KMS-11 (cell line): ENCODE results near the gene FAM174C.

Source experiments
- H2AFZ ChIP-seq: fragments of 200-600 bp; sonication (generic); 2 replicates; pipeline ENCODE4 v1.6.1; 2016; ENCODE audit warnings: antibody characterized with exemption, mixed run types, low read depth
- H3K27ac ChIP-seq: fragments of 200-600 bp; sonication (generic); 2 replicates; pipeline ENCODE4 v1.6.1; 2016; ENCODE audit warnings: mild to moderate bottlenecking, mixed run types
- H3K27me3 ChIP-seq: fragments of 200-600 bp; sonication (generic); 2 replicates; pipeline ENCODE4 v1.6.1; 2017; ENCODE audit warnings: mild to moderate bottlenecking, low read depth, mixed run types, moderate library complexity; ENCODE audit not compliant: insufficient read depth
- H3K36me3 ChIP-seq: fragments of 200-600 bp; sonication (generic); 2 replicates; pipeline ENCODE4 v1.6.1; 2017; ENCODE audit warnings: mild to moderate bottlenecking, mixed run types; ENCODE audit not compliant: insufficient read depth
- H3K4me1 ChIP-seq: fragments of 200-600 bp; sonication (generic); 2 replicates; pipeline ENCODE4 v1.6.1; 2016; ENCODE audit warnings: mild to moderate bottlenecking, low read depth, mixed run types; ENCODE audit not compliant: poor library complexity, severe bottlenecking
- H3K4me2 ChIP-seq: fragments of 200-600 bp; sonication (generic); 2 replicates; pipeline ENCODE4 v1.7.0; 2016; ENCODE audit warnings: mild to moderate bottlenecking, mixed run types
- H3K4me3 ChIP-seq: fragments of 200-600 bp; sonication (generic); IDR thresholded peaks from 2 replicates; pipeline ENCODE4 v1.6.1; 2017; ENCODE audit warnings: low read depth, low read length, mixed read lengths; ENCODE audit not compliant: insufficient read depth
- H3K79me2 ChIP-seq: fragments of 200-600 bp; sonication (generic); 2 replicates; pipeline ENCODE4 v1.6.1; 2016; ENCODE audit warnings: low read depth, mixed run types; ENCODE audit not compliant: insufficient read depth
- H3K9ac ChIP-seq: fragments of 200-600 bp; sonication (generic); 2 replicates; pipeline ENCODE4 v1.6.1; 2016; ENCODE audit warnings: mild to moderate bottlenecking, mixed run types
- H4K20me1 ChIP-seq: fragments of 200-600 bp; sonication (generic); 2 replicates; pipeline ENCODE4 v1.6.1; 2016; ENCODE audit warnings: mild to moderate bottlenecking, mixed run types; ENCODE audit not compliant: insufficient read depth
- CTCF ChIP-seq: fragments of 200-600 bp; sonication (generic); conservative IDR thresholded peaks from 2 replicates; pipeline ENCODE4 v1.6.1; 2017; ENCODE audit warnings: low read depth, mild to moderate bottlenecking, antibody characterized with exemption, low read length, moderate library complexity, mixed read lengths

The FAM174C gene

GRCh38 chr19:1325568-1326294 lies 50.4 kb downstream of the FAM174C start:
- Histone ChIP-seq H3K4me2 (no peak overlapping the region), H3K4me1 (peaks cover 9% of the 10 kb centered on the region), H3K27me3 (peaks cover 49% of the 10 kb centered on the region), H3K27ac (no peak overlapping the region), H4K20me1 (no peaks in the 10 kb centered on the region), H2AFZ (no peak overlapping the region), H3K4me3 (no peak overlapping the region), H3K9ac (no peak overlapping the region), H3K79me2 (no peaks in the 10 kb centered on the region), H3K36me3 (no peaks in the 10 kb centered on the region)
- no peak for TF ChIP-seq CTCF

GRCh38 chr19:1327125-1327524 lies 51.8 kb downstream of the FAM174C start:
- no peak overlapping the region for H3K9ac ChIP-seq
- peaks cover 46% of the 10 kb centered on the region for H3K27me3 ChIP-seq
- no peak overlapping the region for H3K27ac ChIP-seq
- no peaks in the 10 kb centered on the region for H3K36me3 ChIP-seq
- TF ChIP-seq CTCF = no peak
- H2AFZ ChIP-seq = no peak overlapping the region; the same call in 1 of the 2 replicates
- peaks cover 9% of the 10 kb centered on the region for H3K4me1 ChIP-seq
- H4K20me1 ChIP-seq = no peaks in the 10 kb centered on the region
- H3K4me2 ChIP-seq = no peak overlapping the region
- H3K4me3 ChIP-seq = no peak overlapping the region
- no peaks in the 10 kb centered on the region for H3K79me2 ChIP-seq
